Fibroblast of skin of abdomen (primary cell): Measurements from ENCODE around the gene ZNF208. TPM values are rescaled to one million over a fixed set of nuclear protein-coding genes. Genes with fewer than 3 reads are reported as not detected.
"Not testable (repeated sequence)": the region's sequence is repeated elsewhere in the genome, so short reads cannot be mapped to it uniquely, and the experiment has no call there.

Source experiments
- DNase-seq: peaks from one replicate; pipeline ENCODE4 v3.0.0-alpha.2; 2013
- polyA plus RNA-seq, 2 experiments: library from polyadenylated mRNA; unstranded; fragments of 120-200 nt; gene quantifications; one replicate each; pipeline ENCODE4 v1.2.1, GENCODE V29; 2013; ENCODE audit not compliant: insufficient read length in 2 of 2

The ZNF208 gene
- polyA plus RNA-seq (2013, experiment 1 of 2; ENCODE audit: insufficient read length): 0.23 TPM
- polyA plus RNA-seq (2013, experiment 2 of 2; ENCODE audit: insufficient read length): 0.30 TPM

- not testable (repeated sequence) for DNase-seq
These were observed at the start of gene ZNF208 for GRCh38 chr19:22010437-22011143. TSS of gene ZNF208 (minus strand) at chr19:22010943. CDS start at chr19:22010794, 149 bp downstream.

GRCh38 chr19:22052644-22053013 is 41.9 kb upstream of the ZNF208 start:
- DNase-seq: no peak

DNA sequence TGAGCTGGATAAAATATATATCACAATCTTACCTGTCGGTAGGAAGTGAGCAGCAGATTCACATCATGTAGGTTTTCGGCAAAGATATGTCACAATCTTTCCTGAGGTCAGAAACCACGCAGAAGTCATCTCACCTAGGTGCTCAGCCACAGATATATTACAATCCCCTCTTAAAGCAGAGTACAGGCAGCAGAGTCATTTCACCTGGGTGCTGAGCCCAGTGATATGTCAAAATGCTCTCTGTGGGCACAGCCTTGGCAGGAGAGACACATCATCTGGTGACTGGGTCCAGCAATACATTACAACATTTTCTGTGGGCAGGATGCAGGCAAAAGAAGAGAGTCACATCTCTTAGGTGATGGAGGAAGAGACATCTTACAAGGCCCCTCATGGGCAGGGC is 30.4 kb upstream of the ZNF208 start:
- DNase-seq: not testable (repeated sequence)

- DNase-seq: no peak
These were observed 19.9 kb upstream of the ZNF208 start for GRCh38 chr19:22030680-22031079.

DNA sequence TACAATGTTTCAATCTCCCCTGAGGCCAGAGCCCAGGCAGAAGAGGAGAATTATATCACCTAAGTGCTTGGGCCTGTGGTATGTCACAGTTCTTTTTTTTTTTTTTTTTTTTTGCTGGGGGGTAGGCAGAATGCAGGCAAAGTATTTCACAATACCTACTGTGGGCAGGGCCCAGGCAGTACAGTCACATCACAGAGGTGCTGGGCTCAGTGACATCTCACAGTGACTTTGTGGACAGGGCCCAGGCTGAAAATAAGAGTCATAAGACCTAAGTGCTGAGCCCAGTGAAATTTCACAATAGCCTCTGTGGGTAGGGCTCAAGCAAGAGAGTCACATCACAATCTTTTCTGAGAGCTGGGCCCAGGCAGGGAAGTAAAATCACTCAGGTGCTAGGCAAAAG is 15.9 kb upstream of the ZNF208 start:
- no peak for DNase-seq

GRCh38 chr19:22025539-22025938 is 14.8 kb upstream of the ZNF208 start:
- not testable (repeated sequence) for DNase-seq

GRCh38 chr19:21970466-21970865 is 40.3 kb downstream of the ZNF208 start:
- DNase-seq: no peak

GRCh38 chr19:21947775-21948174 is 63.0 kb downstream of the ZNF208 start:
- DNase-seq: no peak

GRCh38 chr19:21940684-21941083 is 70.1 kb downstream of the ZNF208 start:
- DNase-seq: no peak

- DNase-seq: no peak
These were observed 76.2 kb downstream of the ZNF208 start for GRCh38 chr19:21934593-21934992.

DNA sequence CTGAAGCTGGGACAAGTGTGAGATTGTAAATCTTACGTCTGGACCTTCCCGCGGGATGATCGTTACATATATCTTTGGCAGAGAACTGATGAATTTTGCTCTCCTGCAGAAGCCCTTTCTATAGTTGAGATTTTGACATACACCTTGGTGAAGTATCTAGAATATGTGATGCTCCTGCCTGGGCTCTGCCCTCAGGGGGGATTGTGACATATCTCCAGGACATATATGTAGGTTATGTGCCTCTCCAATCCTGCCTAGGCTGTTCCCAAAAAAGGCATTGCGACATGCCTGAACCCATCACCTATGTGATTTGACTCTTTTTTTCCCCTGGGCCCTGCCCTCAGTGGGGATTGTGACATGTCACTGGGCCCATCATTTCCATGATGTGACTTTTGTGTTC is 76.6 kb downstream of the ZNF208 start:
- no peak for DNase-seq

- no peak for DNase-seq
These were observed 88.5 kb downstream of the ZNF208 start for GRCh38 chr19:21922276-21922675.

DNA sequence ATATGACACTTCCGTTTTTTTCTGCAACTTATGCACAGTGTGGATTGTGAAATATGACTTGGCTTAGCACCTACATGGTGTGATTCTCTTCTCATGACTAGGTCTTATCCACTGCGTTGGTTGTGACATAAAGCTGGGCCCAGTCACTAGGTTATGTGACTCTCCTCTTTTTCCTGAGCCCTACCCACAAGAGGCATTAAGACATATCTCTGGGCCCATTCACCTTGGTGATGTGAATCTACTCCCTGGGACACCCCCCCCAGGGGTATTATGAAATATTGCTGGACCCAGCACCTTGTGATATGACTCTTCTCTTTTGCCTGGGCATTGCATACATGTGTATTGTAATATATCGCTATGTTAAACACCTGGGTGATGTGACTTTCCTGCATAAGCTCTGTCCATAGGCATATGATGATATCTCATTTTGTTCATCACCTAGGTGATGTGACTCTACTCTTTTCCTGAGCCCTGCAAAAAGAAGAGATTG is 89.0 kb downstream of the ZNF208 start:
- no peak for DNase-seq

DNA sequence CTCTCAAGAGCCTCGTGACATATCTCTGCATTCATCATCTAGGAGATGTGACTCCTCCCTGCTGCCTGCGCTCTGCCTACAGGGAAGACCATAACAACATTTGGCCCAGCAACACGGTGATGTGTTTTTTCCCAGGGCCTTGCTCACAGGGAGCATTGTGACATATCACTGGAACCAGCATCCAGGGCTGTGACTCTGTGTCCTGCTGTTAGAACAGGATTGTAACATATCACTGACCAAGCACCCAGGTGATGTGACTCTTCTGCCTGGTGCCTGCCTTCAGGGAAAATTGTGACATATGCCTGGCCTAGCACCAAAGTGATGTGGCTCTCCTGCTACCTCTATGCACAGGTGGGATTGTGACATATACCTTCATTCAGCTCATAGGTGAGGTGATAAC is 95.3 kb downstream of the ZNF208 start:
- DNase-seq: no peak

GRCh38 chr19:21912654-21913053 is 98.1 kb downstream of the ZNF208 start:
- no peak for DNase-seq

DNA sequence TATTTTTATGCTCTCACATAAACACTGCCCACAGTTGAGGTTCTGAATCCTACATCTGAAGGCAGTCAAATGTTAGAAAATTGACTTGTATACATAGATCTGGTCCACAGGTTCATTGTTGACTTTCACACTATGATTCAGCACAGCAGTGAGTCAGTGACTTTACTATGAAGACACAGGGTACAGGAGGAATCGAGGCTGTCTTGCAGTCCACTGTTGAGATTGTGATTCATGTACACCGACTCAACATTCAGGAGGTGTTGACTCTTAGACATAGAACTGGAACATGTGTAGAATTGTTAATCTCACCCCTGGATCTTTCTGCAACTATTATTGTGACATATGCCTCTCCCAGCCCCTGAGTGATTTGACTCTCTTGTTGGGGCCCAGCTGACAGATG is 100.4 kb downstream of the ZNF208 start:
- no peak for DNase-seq

- no peak for DNase-seq
These were observed 102.7 kb downstream of the ZNF208 start for GRCh38 chr19:21908066-21908465.

DNA sequence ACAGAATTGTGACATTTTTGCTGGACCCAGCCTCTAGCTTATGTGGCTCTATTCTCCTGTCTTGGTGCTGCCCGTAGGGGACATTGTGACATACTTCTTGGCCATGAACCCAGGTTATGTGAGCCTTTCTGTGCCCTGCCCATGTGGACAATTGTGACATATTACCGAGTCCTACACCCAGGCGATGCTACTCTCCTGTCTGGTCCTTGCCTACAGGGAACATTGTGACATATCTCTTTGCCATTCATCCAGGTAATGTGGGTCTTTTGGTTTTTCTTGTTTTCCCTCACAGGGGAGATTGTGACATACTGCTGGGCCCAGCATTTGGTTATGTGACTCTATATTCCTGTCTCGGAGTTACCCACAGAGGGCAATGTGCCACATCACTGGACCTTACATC is 103.2 kb downstream of the ZNF208 start:
- no peak for DNase-seq

GRCh38 chr19:21902571-21902970 is 108.2 kb downstream of the ZNF208 start:
- no peak for DNase-seq

GRCh38 chr19:21901861-21902260 is 108.9 kb downstream of the ZNF208 start:
- no peak for DNase-seq

DNA sequence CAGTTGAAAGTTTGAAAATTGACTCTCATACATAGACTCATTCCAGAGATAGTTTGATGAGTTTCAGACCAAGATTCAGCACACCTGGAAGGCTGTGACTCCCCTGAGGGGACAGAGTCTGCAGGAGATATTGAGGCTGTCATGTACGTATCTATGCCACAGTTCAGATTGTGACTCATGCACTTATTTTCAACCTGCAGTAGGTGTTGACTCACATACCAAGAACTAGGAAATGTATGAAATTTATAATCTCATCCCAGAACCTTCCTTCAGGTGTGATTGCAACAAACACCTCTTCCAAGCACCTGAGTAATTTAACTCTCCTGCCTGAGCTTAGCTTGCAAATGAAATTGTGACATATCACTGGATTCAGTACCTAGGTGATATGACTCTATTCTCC is 110.3 kb downstream of the ZNF208 start:
- DNase-seq: no peak

DNA sequence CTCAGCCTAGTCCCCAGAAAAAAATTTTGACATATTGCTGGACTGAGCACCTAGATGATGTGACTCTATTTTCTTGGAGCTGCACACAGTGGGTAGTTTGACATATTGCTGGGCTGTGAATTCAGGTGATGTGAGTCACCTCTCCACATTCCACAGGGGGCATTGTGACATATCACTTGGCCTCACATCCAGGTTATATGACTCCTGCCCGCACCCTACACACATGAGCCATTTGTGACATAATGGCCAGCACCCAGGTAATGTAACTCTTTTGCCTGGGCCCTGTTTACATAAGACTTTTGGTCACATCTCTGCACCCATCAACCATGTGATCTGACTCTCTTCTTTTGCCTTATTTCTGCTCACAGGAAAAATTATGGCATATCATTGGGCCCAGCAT is 119.7 kb downstream of the ZNF208 start:
- no peak for DNase-seq

DNA sequence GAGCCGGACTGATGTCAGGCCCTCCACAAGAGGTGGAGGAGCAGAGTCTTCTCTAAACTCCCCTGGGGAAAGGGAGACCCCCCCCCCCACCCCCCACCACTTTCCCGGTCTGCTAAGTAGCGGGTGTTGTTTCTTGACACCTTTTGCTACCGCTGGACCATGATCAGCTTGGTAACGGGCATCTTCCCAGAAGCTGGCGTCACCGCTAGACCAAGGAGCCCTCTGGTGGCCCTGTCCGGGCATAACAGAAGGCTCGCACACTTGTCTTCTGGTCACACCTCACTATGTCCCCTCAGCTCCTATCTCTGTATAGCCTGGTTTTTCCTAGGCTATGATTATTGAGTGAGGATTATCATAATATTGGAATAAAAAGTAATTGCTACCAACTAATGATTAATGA is 120.7 kb downstream of the ZNF208 start:
- DNase-seq: not testable (repeated sequence)

- not testable (repeated sequence) for DNase-seq
These were observed 125.2 kb downstream of the ZNF208 start for GRCh38 chr19:21885516-21885915.

DNA sequence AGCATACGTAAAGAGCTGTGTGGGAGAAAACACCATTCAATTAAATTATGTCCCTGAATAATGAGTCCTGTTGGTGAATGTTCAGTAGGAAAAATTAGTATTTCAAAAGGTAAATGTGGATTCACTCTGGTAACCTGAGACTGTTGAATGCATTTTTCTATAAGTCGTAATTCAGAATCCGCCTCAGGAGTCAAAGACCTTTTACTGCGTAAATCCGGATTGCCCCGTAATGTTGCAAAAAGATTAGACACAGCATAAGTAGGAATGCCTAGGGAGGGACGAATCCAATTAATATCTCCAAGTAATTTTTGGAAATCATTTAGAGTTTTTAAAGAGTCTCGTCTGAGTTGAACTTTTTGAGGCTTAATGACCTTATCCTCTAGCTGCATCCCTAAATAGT is 126.0 kb downstream of the ZNF208 start:
- not testable (repeated sequence) for DNase-seq
